Astrocyte (in vitro differentiated cells and primary cell): ENCODE data around the gene MRPS18B.

ENCODE experiments used
- EZH2 ChIP-seq: IDR thresholded peaks from 2 replicates; pipeline ENCODE4 v1.6.1; 2012; ENCODE audit warnings: mild to moderate bottlenecking, low read length, inconsistent platforms; ENCODE audit not compliant: insufficient read depth
- TF ChIP-seq, protein P1 (sequence below): IDR thresholded peaks from 2 replicates; pipeline ENCODE4 v1.5.1; 2011; ENCODE audit warnings: low read depth, mild to moderate bottlenecking, inconsistent platforms, low read length, moderate library complexity; ENCODE audit not compliant: insufficient read depth

DNA sequence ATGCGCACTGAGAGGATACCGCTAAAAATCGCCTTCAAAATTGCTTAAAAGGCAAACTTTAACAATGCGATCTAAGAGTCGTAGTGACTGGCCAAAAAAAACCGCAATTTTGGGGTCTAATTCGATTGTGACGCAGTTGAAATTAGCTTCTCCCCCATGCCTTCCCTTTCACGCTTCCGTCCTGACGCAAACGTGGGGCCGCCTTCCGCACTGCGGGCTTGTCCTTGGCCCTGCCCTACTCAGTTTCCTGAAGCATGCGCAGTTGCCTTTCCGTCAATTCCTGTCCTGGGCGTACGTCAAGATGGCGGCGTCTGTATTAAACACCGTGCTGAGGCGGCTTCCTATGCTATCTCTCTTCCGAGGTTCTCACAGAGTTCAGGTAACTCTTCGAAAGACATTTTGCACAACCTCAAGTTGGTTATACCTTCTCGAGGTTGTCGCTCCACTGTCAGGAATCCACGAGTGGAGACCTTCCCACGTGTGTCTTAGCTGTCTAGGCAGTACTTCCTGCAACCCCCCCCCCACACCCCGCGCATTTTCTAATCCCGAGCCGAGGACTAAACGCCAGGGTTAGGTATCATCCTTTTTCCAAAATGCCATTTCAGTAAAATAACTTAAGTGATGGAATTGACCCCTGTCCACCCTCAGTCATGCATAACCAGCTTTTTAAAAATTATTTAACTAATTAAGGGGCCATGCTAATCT, at the start of gene MRPS18B:
- TF ChIP-seq, protein P1, sequence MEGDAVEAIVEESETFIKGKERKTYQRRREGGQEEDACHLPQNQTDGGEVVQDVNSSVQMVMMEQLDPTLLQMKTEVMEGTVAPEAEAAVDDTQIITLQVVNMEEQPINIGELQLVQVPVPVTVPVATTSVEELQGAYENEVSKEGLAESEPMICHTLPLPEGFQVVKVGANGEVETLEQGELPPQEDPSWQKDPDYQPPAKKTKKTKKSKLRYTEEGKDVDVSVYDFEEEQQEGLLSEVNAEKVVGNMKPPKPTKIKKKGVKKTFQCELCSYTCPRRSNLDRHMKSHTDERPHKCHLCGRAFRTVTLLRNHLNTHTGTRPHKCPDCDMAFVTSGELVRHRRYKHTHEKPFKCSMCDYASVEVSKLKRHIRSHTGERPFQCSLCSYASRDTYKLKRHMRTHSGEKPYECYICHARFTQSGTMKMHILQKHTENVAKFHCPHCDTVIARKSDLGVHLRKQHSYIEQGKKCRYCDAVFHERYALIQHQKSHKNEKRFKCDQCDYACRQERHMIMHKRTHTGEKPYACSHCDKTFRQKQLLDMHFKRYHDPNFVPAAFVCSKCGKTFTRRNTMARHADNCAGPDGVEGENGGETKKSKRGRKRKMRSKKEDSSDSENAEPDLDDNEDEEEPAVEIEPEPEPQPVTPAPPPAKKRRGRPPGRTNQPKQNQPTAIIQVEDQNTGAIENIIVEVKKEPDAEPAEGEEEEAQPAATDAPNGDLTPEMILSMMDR = no peak
- no peak for TF ChIP-seq EZH2
